ENCODE data around the gene QRICH1.
A peak's percentile ranks its signal among the peaks of the same experiment; 100 is the strongest.

Gene QRICH1

DNA sequence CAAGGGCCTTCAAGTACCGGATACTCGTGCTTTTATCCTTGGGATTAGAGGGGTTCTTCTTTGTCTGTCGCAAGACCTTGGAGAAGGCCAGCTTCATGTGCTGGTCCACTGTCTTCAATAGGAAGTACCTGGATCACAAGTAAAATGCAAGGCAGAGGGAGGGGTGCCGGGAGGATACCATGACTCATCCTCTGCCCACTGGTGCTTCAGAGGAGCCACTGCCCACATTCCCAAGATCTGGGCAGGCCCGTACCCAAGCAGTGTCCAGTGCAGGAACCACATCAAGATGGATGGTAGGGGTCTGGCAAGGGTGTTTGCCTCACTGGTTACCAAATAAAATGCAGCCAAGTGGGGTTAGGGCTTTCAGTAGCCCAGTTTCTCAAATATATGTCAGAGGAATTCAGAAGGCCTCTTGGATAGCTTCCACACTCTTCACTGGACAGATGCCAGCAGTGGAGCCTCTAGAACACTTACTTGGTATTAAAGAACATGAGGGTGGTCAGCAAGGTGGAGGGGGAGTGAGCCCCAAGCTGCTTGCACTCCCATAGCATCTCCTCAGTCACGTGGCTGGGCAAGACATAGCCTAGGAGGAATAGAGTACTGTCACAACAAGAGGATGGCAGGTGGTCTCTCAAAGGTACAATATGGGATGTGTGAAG, 61.1 kb downstream of the QRICH1 start:
- no peak for DNase-seq (ENCODE audit: low spot score)

DNA sequence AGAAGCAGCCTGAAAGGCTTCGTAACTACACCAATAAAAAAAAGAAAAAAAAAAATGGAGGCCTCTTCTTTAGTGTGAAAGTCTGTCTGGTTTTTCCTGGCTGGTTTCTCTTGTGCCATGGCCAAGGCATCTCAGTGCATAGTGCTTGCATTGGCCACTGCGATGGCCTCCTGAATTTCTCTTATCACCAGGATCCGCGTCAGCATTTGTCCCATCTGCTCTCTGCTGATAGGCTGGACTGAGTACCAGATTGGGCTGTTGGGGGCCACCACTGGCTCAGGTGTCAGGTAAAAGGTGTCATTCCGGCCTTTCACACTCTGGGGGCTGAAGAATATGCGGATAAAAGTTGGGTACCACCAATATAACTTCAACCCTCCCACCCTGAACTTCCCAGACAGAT, 63.5 kb downstream of the QRICH1 start:
- DNase-seq (ENCODE audit: low spot score), result no peak

DNA sequence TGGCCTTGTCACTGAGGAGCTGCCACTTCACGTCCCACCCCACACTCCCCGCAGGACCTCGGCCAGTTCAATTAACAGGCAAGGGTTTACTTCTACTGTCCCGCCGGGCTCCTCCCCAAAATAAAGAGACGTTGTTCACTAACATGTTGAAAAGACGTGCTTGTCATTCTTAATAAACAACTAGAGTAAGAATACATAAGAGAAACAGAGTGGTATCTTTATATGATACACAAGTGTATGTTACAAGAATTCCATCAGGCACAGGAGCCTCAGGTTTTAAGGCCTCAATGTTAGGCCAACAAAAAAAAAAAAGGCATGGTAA, 64.3 kb downstream of the QRICH1 start:
- no peak for DNase-seq (ENCODE audit: low spot score)

DNA sequence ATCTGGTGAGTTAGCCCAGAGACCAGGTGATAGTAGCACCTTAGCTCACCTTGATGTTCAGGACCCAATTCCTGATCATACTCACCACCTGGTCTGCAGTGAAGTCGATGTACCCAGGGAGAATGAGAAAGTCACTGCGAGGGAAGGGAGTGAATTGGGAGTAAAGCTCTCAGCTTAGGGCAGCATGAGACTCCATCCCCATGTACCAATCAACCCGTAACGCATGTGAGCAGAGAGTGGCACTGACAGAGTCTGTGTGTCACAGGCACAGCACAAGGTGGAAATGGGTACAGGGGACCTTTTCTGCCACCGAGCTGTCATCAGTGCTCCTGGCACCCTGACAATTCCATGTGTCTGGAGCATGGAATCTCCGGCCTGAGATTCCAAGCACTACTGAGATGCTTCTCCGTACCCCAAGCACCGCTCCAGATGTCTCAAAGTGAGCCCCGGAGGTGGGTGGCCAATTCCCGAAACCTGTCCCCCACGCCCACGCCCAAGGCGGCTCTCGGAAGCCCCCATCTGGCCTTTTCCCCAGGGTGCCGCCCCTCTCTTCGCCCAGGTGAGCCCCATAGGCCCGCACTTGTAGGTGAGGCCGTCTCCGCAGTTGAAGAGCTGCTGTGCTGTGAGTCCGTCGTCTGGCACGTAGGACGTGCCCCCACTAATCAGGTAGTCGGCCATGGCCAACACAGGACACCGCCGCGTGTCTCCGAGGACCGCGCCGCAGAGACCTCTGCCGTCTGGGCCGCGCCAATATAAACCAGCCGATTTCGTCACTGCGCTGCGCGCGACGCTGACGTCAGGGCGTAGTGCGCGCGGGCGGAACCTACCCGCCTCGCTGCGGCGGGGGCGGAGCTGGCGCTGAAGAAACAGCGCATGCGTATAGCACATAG, 65.0 kb downstream of the QRICH1 start, which contains the start of gene IMPDH2:
TSS of gene IMPDH2 (minus strand) at position 726 of the 890 bp plus-strand sequence. CDS start at position 678, 48 bp downstream.
- DNase-seq (ENCODE audit: low spot score), result peak; percentile 95

DNA sequence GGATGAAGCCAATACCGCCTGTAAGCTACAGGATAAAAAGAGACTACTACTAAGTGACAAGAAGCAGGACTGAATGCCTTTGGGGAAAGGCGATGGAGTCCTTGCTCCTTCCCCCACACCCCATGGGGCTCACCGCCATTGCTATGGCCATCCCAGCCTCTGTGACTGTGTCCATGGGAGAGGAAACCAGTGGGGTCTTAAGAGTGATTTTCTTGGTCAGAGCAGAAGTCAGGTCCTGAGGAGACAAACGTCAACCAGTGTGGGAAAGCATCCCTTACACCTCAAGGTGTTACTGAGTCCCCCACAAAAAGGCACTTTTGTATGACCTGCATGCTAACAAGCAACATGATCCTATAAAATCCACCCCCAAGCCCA, 65.6 kb downstream of the QRICH1 start:
- no peak for DNase-seq (ENCODE audit: low spot score)

DNA sequence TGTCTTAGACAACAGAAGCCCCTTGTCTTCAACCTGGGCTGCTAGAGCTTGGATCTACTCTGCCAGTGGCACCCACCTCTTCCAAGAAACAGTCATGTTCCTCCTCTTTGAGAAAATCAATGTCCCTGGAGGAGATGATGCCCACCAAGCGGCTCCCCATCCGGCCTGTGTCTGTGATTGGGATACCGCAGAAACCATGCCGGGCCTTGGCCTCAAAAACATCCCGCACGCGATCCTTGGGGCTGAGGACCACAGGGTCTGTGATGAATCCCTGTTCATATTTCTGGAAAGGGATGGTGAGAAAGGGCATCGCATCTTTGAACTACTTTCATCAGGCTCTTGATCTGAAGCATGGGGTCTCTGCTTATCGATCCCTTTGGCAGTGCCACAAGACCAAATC, 66.2 kb downstream of the QRICH1 start:
- DNase-seq (ENCODE audit: low spot score), result no peak

DNA sequence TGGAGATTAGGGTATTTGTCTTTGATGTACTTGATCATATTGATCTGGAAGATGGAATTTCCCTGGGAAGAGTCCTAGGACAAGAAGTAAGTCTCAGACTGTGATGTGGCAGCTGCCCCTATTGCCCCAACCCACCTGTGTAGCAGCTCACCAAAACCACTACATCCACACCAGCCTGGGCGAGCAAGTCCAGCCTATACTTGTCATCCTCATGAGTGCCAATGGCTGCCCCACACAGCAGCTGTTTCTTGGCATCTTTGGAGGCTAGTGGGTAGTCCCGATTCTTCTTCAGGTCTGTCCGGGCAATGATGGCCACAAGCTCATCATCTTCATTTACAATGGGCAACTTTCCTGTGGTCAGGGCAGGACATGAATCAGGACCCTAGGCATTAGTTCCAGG, 67.3 kb downstream of the QRICH1 start:
- no peak for DNase-seq (ENCODE audit: low spot score)

DNA sequence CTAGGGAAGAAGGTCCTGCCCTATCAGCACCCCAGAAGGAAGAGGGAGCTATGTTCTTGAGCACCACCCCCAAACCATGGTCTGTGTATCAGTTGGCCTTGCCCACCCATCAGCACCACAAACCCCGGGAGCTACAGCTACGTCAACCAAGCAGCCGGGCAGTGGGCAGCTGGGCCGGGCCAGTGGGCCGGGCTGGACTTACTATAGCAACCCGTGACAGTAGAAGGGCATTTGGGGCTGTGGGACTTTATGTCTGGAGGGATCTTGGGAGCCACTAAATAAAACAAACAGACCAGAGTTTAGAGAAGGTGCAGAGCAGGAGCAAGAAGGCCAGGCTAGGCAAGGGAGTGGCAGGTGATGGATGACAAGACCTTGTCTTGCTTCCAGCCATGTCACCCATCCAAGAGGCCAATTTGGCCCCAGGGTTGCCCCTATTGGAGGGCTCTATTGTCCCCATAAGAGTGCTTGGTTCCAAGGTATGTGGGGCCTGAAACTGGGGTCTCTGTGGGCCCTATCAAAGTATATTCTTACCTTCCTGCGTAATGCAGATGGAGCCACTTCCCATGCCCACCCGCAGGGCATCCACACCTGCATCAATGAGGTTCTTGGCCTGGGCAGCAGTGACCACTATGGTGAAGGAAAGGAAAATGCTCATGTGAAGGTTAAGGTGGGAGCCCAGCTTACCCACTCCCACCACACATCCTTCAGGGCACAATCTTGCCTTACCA, 67.9 kb downstream of the QRICH1 start:
- no peak for DNase-seq (ENCODE audit: low spot score)

DNA sequence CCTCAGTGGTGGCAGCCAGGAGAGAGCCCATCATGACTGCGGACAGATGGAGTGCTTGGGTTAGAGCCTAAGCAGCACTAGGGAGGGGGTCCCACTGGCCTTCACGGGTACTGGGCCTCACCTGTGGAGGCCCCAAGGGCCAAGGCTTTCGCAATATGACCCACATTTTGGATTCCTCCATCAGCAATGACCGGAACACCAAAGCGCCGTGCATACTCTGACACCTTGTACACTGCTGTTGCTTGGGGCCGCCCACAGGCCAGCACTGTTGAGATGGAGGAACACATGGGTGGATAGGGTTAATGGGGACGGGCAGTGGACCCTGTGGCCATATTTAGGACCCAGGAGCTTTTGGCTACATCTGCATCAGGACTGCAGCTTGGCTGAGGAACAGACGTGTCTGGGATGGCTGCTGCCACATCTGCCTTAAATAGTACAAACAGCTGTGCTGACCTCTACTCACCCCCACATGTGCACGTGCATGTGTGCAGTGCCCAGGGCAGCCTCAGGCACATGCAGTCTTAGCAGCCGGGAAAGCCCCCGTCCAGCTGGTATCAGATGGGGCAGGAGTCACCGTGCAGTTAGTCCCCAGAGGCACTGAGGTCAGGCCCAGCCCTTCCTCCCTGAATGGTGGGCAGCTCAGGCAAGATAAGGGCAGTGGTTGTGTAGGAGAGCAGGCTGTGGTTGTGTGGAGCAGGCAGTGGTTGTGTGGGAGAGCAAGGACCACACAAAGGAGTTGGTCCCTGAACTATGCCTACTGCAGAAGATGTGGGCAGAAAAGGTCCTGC, 68.7 kb downstream of the QRICH1 start:
- no peak for DNase-seq (ENCODE audit: low spot score)

DNA sequence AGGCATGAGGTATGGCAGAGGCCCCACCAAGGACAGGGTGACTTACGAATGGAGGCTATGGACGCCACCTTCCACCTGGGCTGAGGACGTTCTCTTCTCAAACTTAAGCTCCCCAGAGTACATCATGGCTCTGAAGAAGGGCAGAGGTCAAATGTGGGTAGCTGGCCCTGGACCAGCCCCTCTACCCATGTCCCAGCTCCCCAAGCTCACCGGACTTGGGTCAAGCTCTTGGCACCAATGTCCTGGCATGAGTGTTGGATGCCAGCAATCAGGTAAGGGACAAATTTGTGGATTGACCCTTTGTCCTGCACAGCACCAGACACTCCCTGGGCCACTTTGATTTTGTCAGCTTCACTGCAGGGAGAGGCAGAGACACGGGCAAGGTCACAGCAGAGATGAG, 69.4 kb downstream of the QRICH1 start:
- no peak for DNase-seq (ENCODE audit: low spot score)

DNA sequence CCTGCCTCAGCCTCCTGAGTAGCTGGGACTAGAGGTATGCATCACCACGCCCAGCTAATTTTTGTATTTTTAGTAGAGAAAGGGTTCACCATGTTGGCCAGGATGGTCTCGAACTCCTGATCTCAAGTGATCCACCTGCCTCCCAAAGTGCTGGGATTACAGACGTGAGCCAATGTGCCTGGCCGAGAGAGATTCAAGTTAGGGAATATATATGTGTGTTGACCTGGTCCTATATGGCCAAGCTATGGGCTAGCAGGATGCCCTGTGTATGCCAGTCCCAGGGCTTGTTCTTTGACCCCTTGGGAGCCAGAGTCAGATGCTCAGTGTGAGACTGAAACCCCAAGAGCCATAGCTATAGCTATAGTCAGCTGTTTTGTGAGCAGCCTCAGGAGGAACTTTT, 70.1 kb downstream of the QRICH1 start:
- no peak for DNase-seq (ENCODE audit: low spot score)

DNA sequence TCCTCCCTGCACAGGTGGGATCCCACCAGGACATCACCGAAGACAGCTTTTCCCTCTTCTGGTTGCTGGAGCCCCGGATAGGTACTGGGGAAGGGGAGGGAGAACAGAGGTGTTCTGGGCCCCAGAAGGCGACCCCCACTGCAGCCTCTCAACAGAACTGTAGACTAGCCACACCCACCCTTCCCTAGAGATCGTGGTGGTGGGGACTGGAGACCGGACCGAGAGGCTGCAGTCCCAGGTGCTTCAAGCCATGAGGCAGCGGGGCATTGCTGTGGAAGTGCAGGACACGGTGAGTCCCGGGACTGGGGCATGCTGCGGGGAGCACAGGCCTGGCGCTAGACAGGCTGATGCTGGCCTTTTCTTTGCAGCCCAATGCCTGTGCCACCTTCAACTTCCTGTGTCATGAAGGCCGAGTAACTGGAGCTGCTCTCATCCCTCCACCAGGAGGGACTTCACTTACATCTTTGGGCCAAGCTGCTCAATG, 71.1 kb downstream of the QRICH1 start:
- DNase-seq (ENCODE audit: low spot score), result peak; percentile 46

DNA sequence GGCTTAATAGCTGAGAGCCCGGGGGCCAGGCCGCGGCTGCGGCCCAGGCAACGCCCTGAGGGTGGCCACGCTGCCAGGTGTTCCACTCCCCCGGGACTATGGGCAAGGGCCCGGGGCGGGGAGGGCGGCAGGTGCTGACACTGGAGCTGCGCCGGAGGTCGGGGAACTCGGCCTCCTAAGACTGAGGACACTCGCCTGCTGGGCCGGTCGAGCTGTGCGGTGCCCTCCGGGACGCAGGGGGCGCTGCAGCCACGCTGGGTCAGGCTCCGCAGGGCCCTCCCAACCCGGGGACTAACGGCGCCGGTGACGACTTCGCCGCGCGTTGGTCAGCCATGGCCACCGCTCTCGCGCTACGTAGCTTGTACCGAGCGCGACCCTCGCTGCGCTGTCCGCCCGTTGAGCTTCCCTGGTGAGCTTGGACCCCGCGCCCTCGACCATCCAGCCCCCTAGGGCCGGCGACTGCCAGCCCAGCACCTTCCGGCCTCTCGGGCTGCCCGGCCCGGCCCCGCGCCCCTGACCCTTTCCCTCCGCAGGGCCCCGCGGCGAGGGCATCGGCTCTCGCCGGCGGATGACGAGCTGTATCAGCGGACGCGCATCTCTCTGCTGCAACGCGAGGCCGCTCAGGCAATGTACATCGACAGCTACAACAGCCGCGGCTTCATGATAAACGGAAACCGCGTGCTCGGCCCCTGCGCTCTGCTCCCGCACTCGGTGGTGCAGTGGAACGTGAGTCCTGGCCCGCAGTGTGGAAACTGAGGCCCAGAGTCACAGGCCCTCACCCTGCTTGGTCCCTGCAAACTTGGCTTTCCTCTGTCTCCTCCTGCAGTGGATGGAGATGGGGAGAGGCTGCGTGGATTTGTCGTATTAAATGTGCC, 71.8 kb downstream of the QRICH1 start, which contains the start of gene NDUFAF3:
TSS of gene NDUFAF3 (plus strand) at position 309 of the 875 bp plus-strand sequence. CDS start at position 333, 24 bp downstream.
- peak; percentile 96 for DNase-seq (ENCODE audit: low spot score)

DNA sequence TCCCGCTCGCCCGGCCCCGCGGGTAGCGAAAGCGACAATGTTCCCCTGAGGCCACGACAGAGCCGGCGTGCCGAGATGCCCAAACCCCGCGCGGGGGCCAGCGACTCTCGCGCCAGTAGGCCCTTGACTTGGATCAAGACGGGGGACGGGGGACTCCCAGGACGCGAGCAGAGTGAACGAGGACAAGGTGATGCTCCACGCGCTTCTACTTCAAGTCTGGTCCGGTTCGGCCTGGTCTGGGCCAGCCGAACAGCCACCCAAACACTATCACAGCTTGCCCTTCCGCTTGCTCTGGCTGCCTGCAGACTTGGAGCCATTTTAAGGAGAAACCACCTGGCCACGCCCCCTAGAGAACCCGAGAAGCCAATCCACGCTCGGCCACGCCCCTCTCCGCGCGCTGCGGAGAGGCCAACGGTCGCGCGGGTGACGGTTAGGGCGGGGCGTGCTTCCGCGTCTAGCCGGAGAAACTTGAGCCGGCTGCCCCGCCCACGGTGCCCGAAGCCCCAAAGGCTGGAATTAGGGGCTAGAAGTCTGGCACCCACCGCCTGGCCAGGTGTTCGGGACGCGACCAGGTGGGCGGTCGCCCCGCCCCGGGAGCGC, 72.6 kb downstream of the QRICH1 start:
- peak; percentile 98 for DNase-seq (ENCODE audit: low spot score)

DNA sequence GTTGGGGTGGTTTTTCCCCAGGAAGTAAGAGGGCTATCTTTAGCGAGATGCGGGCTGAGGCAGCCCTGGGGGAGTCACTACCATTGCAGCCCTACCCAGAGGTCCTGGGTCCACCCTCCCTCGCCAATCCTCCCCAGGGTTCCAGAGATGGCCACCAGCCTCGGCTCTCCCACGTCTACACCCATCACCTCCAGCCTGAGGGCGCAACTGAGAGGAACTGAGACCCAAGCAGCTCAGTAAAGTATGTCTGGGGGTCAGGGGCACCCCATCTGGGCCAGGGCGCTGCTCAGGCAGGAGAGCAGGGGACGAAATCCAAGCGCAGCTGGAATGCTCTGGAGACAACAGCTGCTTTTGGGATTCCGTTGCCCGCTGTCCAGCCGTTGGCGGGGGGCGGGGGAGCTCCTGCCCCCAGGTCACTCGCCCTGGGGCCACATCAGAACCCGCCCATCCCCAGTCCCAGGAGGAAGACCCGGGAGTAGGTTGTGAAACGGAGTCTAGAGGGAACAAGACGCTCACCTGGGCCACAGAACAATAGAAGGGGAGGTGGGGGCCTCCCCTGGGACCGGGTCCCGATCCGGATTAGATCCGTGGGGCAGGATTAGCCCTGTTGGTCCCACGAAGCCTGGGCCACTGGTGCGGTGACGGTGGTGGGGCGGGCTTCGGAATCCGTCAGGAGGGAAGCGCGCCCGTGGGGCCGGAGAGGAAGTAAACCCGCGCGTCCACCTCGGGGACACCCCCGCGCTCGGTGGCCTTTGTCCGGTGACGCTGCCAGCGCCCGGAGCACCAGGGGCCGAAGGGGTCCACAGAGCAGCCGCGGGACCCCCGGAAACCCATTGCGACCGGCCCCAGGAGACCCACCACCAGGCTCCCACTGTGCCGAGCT, 73.3 kb downstream of the QRICH1 start:
- DNase-seq (ENCODE audit: low spot score), result peak; percentile 69

DNA sequence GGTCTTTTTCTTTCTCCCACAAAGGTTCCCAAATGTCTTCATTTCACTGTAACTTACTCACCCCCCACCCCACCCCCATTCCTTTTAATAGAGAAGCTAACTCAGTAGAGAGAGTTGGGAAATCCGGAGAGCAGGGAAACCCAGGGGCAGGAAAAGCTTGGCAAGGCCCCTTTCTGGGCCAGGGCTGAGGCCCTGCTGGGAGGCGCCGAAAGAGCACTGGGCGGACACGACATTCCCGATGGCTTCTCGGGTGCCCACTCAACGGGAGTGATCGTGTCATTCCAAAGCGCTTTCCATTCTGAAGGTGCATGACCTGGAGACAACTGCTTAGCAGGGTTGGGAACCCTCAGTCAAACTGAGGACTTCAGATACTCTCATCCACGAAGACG, 73.9 kb downstream of the QRICH1 start:
- peak; percentile 42 for DNase-seq (ENCODE audit: low spot score)

DNA sequence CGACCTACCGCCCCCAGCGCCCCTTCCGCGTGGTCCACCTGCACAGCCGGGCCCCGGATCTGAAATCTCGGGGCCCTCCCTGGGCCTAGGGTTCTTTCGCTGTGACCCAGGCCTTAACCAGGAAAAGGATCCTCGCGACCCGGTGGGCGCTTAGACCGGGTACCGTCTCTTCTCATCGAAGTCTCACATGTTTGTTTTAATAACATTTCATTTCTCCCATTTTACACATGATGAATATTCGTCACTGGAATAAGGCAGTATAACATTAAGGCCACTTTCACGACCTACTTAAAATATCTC, 75.2 kb downstream of the QRICH1 start:
- no peak for DNase-seq (ENCODE audit: low spot score)

DNA sequence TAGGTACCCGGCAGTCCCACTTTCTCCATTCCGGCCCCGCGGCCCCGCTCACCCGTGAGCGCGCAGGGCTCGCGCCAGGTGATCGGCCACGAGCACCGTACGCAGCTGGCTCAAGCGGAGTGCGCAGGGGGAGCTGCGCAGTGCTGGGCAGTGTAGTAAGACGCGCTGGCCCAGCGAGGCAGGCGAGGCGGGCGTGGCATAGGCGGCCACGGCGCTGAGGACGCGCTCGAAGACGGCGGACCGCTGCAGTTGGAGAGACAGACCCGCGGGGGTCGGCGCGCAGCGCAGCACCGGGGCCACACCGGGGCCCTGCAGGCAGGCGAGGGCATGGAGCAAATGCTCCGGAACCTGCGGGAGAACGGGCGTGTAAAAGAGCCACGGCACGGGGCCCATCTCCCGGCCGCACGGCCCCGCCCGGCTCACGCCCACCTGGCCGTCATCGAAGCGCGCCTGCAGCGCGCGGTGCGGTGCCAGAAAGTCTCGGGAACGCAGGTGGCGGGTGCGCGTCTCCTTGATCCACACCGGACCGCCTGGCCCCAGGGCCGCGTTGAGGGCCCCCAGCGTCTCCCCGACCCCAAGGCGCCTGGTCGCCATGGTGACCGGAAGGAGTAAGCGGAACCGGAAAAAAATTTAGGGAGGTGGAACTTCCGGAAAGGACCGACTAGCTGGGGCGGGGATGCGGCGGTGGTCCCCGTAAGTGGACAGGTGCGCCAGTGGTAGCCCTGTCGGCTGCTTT, 75.7 kb downstream of the QRICH1 start, which contains the start of gene DALRD3:
TSS of gene DALRD3 (minus strand) at position 610 of the 736 bp plus-strand sequence. CDS start at position 594, 16 bp downstream.
- peak; percentile 80 for DNase-seq (ENCODE audit: low spot score)

All from ecto neural progenitor cell (in vitro differentiated cells).